BLaER1 treated with 17β-estradiol and CSF1 and Interleukin-3, amounts not matched to agents 10 nM and 100 nM (cell line): ENCODE measurements around the gene INPP4A.

Source experiments
- H3K27ac ChIP-seq, 11 experiments: shearing (Covaris generic); formaldehyde crosslinking; 2 replicates each; pipeline ENCODE4 v1.8.1; 2022
- H3K27me3 ChIP-seq, 11 experiments: shearing (Covaris generic); formaldehyde crosslinking; 2 replicates each; pipeline ENCODE4 v1.8.1; 2022
- H3K36me3 ChIP-seq, 11 experiments: shearing (Covaris generic); formaldehyde crosslinking; 2 replicates each; pipeline ENCODE4 v1.8.1; 2022
- H3K4me1 ChIP-seq, 10 experiments: shearing (Covaris generic); formaldehyde crosslinking; 2 replicates each; pipeline ENCODE4 v1.8.1; 2022
- H3K4me2 ChIP-seq, 11 experiments: shearing (Covaris generic); formaldehyde crosslinking; 2 replicates each; pipeline ENCODE4 v1.8.1; 2022
- H3K4me3 ChIP-seq, 10 experiments: shearing (Covaris generic); formaldehyde crosslinking; 2 replicates each; pipeline ENCODE4 v1.8.1; 2022
- H3K9ac ChIP-seq, 11 experiments: shearing (Covaris generic); formaldehyde crosslinking; 2 replicates each; pipeline ENCODE4 v1.8.1; 2022
- H3K9me3 ChIP-seq, 11 experiments: shearing (Covaris generic); formaldehyde crosslinking; replicated peaks in 1 of 11; 2 replicates each; pipeline ENCODE4 v1.8.1; 2022
- H4K20me1 ChIP-seq, 11 experiments: shearing (Covaris generic); formaldehyde crosslinking; 2 replicates each; pipeline ENCODE4 v1.8.1; 2022
- Cebpa-rat ChIP-seq, 11 experiments: shearing (Covaris generic); IDR thresholded peaks; 2 replicates each; pipeline ENCODE4 v1.8.1; 2022

Gene INPP4A

DNA sequence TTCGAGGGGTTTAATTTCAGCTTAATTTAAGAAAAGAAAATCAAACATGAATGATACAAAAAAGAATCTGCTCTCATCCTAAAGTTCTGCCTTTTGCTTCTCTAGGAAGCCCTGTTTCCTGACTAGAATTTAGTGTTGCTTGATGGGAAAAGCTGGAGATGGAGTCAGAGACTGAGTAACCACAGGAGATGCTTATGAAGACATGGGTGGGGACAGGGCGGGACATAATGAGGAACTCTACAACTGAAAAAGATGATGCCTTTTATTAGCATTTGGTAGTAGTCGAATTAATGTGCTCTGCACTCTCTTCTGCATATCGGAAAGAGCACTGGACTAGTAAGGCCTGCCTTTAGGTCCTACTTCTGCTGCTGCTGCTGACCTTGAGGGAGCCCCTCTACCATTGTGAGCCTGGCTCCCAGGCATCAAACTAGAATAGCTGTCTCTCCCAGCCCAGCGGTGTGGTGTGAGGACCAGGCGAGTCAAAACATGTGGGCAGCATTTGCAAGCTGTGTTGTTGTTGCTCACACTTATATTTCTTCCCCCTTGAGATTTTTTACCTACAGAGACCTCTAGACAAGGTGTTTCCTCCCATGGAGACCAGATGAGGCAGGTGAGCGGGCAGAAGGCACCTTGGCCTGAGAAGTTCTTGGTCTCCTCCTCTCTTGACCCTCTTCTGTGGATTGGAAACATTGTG is 61.5 kb downstream of the INPP4A start:
- H3K4me3 ChIP-seq = no peak overlapping the region
- peak overlapping the region in 6 of 11 experiments; percentile 25 to 89 (median 74); a peak in 11 of 22 replicates for H3K4me2 ChIP-seq
- H3K27ac ChIP-seq = peak overlapping the region in 8 of 11 experiments; percentile 13 to 94 (median 67); a peak in 12 of 22 replicates
- peak overlapping the region in 5 of 11 experiments; percentile 27 to 79 (median 67); a peak in 8 of 22 replicates for H3K9ac ChIP-seq
- peaks cover 8 to 76% (median 43%) of the 10 kb centered on the region in 10 experiments; a peak in 16 of 20 replicates for H3K4me1 ChIP-seq
- H4K20me1 ChIP-seq = peaks cover 0 to 73% (median 3%) of the 10 kb centered on the region in 11 experiments; a peak in 7 of 22 replicates
- TF ChIP-seq Cebpa-rat (IDR thresholded peaks at IDR 0.05) = no peak
- H3K36me3 ChIP-seq = peaks cover 0 to 15% (median 0%) of the 10 kb centered on the region in 11 experiments; a peak in 5 of 22 replicates
- no peaks in the 10 kb centered on the region for H3K27me3 ChIP-seq
- H3K9me3 ChIP-seq = no peaks in the 10 kb centered on the region

DNA sequence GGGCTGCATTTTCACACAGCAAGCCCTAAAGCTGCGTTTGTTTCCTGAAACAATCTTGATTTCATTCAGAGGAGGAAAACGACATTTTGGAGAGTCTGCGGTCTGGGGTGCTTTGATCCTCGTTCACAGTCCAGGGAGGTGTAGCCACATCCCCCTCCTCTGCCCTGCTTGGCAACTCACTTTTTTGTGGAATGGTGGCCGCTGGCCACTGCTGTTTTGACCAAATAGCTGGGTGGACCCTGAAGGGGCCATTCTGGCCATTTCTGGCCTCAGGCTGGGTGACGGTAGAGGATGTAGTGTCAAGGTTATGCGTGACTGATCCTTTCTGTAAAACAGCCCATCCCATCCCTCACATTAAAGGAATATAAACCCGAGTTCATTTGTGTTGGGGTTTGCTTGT is 62.2 kb downstream of the INPP4A start:
- TF ChIP-seq Cebpa-rat (IDR thresholded peaks at IDR 0.05) = no peak
- Histone ChIP-seq H3K36me3 (peaks cover 0 to 15% (median 3%) of the 10 kb centered on the region in 11 experiments; a peak in 6 of 22 replicates), H3K27me3 (no peaks in the 10 kb centered on the region), H3K27ac (peak overlapping the region in 7 of 11 experiments; percentile 13 to 94 (median 79); a peak in 11 of 22 replicates), H3K4me2 (peak overlapping the region in 5 of 11 experiments; percentile 55 to 89 (median 76); a peak in 10 of 22 replicates), H4K20me1 (peaks cover 0 to 69% (median 3%) of the 10 kb centered on the region in 11 experiments; a peak in 7 of 22 replicates), H3K4me3 (no peak overlapping the region), H3K4me1 (peaks cover 8 to 76% (median 43%) of the 10 kb centered on the region in 10 experiments; a peak in 16 of 20 replicates), H3K9ac (peak overlapping the region in 4 of 11 experiments; percentile 27 to 79 (median 68); a peak in 6 of 22 replicates), H3K9me3 (no peaks in the 10 kb centered on the region)

- TF ChIP-seq Cebpa-rat (IDR thresholded peaks at IDR 0.05) = no peak
- H4K20me1 ChIP-seq = peaks cover 0 to 70% (median 3%) of the 10 kb centered on the region in 11 experiments; a peak in 7 of 22 replicates
- no peaks in the 10 kb centered on the region for H3K9me3 ChIP-seq
- no peaks in the 10 kb centered on the region for H3K27me3 ChIP-seq
- no peak overlapping the region for H3K4me3 ChIP-seq
- peak overlapping the region in 5 of 11 experiments; percentile 59 to 89 (median 76); a peak in 10 of 22 replicates for H3K4me2 ChIP-seq
- H3K9ac ChIP-seq = peak overlapping the region in 2 of 11 experiments; percentile 42 to 47; a peak in 2 of 22 replicates
- peaks cover 0 to 15% (median 3%) of the 10 kb centered on the region in 11 experiments; a peak in 6 of 22 replicates for H3K36me3 ChIP-seq
- peak overlapping the region in 5 of 11 experiments; percentile 40 to 94 (median 83); a peak in 9 of 22 replicates for H3K27ac ChIP-seq
- peaks cover 8 to 75% (median 43%) of the 10 kb centered on the region in 10 experiments; a peak in 16 of 20 replicates for H3K4me1 ChIP-seq
These were observed 62.8 kb downstream of the INPP4A start for GRCh38 chr2:98507461-98507860.

- H3K4me2 ChIP-seq = peak overlapping the region in 8 of 11 experiments; percentile 1 to 89 (median 66); a peak in 11 of 22 replicates
- H3K27ac ChIP-seq = peak overlapping the region in 6 of 11 experiments; percentile 24 to 94 (median 68); a peak in 13 of 22 replicates
- no peaks in the 10 kb centered on the region for H3K9me3 ChIP-seq
- no peaks in the 10 kb centered on the region for H3K27me3 ChIP-seq
- peaks cover 0 to 69% (median 3%) of the 10 kb centered on the region in 11 experiments; a peak in 7 of 22 replicates for H4K20me1 ChIP-seq
- H3K4me3 ChIP-seq = no peak overlapping the region
- peak overlapping the region in 2 of 11 experiments; percentile 42 to 47; a peak in 4 of 22 replicates for H3K9ac ChIP-seq
- H3K36me3 ChIP-seq = peaks cover 0 to 13% (median 3%) of the 10 kb centered on the region in 11 experiments; a peak in 6 of 22 replicates
- TF ChIP-seq Cebpa-rat (IDR thresholded peaks at IDR 0.05) = no peak
- H3K4me1 ChIP-seq = peaks cover 8 to 71% (median 43%) of the 10 kb centered on the region in 10 experiments; a peak in 16 of 20 replicates
These were observed 63.4 kb downstream of the INPP4A start for GRCh38 chr2:98507891-98508708.

DNA sequence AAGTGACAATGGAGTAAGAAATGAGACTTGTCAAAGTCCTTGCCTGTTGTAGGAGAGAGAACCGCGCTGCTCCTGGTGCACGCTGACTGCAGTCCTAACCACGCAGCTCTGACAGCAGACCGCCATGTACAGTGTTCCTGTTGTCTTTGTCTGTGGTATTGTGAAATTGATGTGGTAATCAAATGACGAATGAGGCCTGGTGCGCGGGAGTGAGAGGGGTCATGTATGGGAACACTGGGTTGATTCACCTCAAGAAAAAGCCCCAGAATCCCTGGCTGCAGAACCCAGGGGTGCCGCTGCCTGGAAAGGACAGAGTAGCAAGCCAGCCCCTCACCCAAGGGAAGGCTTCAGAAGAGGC is 64.0 kb downstream of the INPP4A start:
- Histone ChIP-seq H4K20me1 (peaks cover 0 to 69% (median 3%) of the 10 kb centered on the region in 11 experiments; a peak in 7 of 22 replicates), H3K9ac (peak overlapping the region in 1 of 11 experiments; percentile 47; a peak in 1 of 22 replicates), H3K4me1 (peaks cover 8 to 65% (median 42%) of the 10 kb centered on the region in 10 experiments; a peak in 16 of 20 replicates), H3K4me3 (no peak overlapping the region), H3K27ac (peak overlapping the region in 7 of 11 experiments; percentile 2 to 94 (median 54); a peak in 10 of 22 replicates), H3K27me3 (no peaks in the 10 kb centered on the region), H3K9me3 (no peaks in the 10 kb centered on the region), H3K4me2 (peak overlapping the region in 8 of 11 experiments; percentile 1 to 89 (median 66); a peak in 13 of 22 replicates), H3K36me3 (peaks cover 0 to 8% (median under 1%) of the 10 kb centered on the region in 11 experiments; a peak in 5 of 22 replicates)
- peak in 2 of 11 experiments; percentile 9 to 64; a peak in 4 of 22 replicates for TF ChIP-seq Cebpa-rat (IDR thresholded peaks at IDR 0.05)

GRCh38 chr2:98509542-98510321 is 65.1 kb downstream of the INPP4A start:
- Histone ChIP-seq H3K4me2 (peak overlapping the region in 3 of 11 experiments; percentile 76 to 89 (median 88); a peak in 5 of 22 replicates), H3K27ac (peak overlapping the region in 2 of 11 experiments; percentile 8 to 94; a peak in 2 of 22 replicates), H3K9ac (no peak overlapping the region), H3K27me3 (no peaks in the 10 kb centered on the region), H3K4me1 (peaks cover 8 to 61% (median 42%) of the 10 kb centered on the region in 10 experiments; a peak in 17 of 20 replicates), H3K36me3 (peaks cover 0 to 8% (median 0%) of the 10 kb centered on the region in 11 experiments; a peak in 2 of 22 replicates), H3K9me3 (no peaks in the 10 kb centered on the region), H3K4me3 (no peak overlapping the region), H4K20me1 (peaks cover 0 to 60% (median 6%) of the 10 kb centered on the region in 11 experiments; a peak in 7 of 22 replicates)
- no peak for TF ChIP-seq Cebpa-rat (IDR thresholded peaks at IDR 0.05)

DNA sequence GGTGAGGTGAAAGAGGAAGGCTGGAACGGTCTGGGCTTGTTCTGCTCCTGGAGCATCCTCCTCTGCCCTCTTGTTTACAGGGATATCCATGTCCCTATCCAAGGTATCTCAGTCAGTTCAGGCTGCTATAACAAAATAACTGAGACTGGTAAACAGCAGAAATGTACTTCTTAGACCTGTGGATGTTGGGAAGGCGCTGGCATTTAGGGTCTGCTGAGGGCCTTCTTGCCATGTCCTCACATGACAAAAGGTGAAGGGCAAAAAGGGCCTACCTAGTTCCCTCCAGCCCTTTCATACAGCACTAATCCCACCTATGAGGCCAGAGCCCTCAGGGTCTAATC is 65.6 kb downstream of the INPP4A start:
- no peak overlapping the region for H3K9ac ChIP-seq
- TF ChIP-seq Cebpa-rat (IDR thresholded peaks at IDR 0.05) = no peak
- peak overlapping the region in 1 of 11 experiments; percentile 8; a peak in 1 of 22 replicates for H3K27ac ChIP-seq
- H3K27me3 ChIP-seq = no peaks in the 10 kb centered on the region
- H4K20me1 ChIP-seq = peaks cover 0 to 54% (median 7%) of the 10 kb centered on the region in 11 experiments; a peak in 7 of 22 replicates
- H3K9me3 ChIP-seq = no peaks in the 10 kb centered on the region
- H3K36me3 ChIP-seq = peaks cover 0 to 8% (median 0%) of the 10 kb centered on the region in 11 experiments; a peak in 2 of 22 replicates
- peaks cover 9 to 60% (median 41%) of the 10 kb centered on the region in 10 experiments; a peak in 17 of 20 replicates for H3K4me1 ChIP-seq
- H3K4me3 ChIP-seq = no peak overlapping the region
- H3K4me2 ChIP-seq = no peak overlapping the region
